ENCODE measurements around the gene RASA1. TPM values are rescaled to one million over a fixed set of nuclear protein-coding genes. Genes with fewer than 3 reads are reported as not detected.

RASA1 gene
- total and polyA plus RNA-seq, 9 of the 15 experiments (the other 6 are each of a cell fraction or from before 2014, with no cell fraction given): 3.2 to 17.3 (median 9.2) TPM

GRCh38 chr5:87300176-87300575, 32.5 kb downstream of the RASA1 start (continued):
- no peak for TF ChIP-seq RBM14 (IDR thresholded peaks at IDR 0.05; ENCODE audit: borderline replicate concordance, insufficient read depth, low read depth, low read length)
- no peak for TF ChIP-seq SRSF7 (optimal IDR thresholded peaks at IDR 0.05; ENCODE audit: low read depth, low read length)
- TF ChIP-seq LEF1 (IDR thresholded peaks at IDR 0.05): no peak

GRCh38 chr5:87300744-87301143, 33.1 kb downstream of the RASA1 start:
- POLR2A ChIA-PET: interaction anchor here (0.6 to 0.8 kb wide), 2 partner anchors 18 to 1494 kb away, joined by 3 read pairs; no protein-coding TSS in a partner anchor
- intact Hi-C loops (cut with micrococcal nuclease) (no loop called here), in situ Hi-C loops (cut with MboI) (no loop called here)
- Histone ChIP-seq H4K20me1 (replicated peaks; ENCODE audit: control insufficient read depth, insufficient read depth, low read length) (no peaks in the 10 kb centered on the region), H3K9me3 (replicated peaks; ENCODE audit: control insufficient read depth, insufficient read depth, low read depth, low read length) (no peaks in the 10 kb centered on the region), H3K4me1 (replicated peaks in 1 of 2; ENCODE audit: control insufficient read depth in 2 of 2, insufficient read depth in 2 of 2, low read length in 2 of 2) (no peaks in the 10 kb centered on the region; a peak in 1 of 5 replicates), H3K36me3 (ENCODE audit: control insufficient read depth, insufficient read depth, low read length) (peaks cover 9% of the 10 kb centered on the region; the same call in 2 of the 3 replicates), H3K4me3 (no peak overlapping the region), H3K9ac (ENCODE audit: insufficient read depth in 1 of 2, low read depth in 2 of 2, low read length in 2 of 2) (no peak overlapping the region), H3K79me2 (ENCODE audit: control insufficient read depth, insufficient read depth, low read length) (peaks cover 17% of the 10 kb centered on the region; the same call in 2 of the 3 replicates), H2AFZ (ENCODE audit: low read depth, low read length) (no peak overlapping the region), H3K4me2 (ENCODE audit: insufficient read depth, low read length) (no peak overlapping the region), H3K27me3 (ENCODE audit: control insufficient read depth in 2 of 2, insufficient read depth in 2 of 2, low read length in 2 of 2) (no peaks in the 10 kb centered on the region), H3K9me1 (ENCODE audit: control insufficient read depth, insufficient read depth, low read length) (no peaks in the 10 kb centered on the region), H3K27ac (ENCODE audit: extremely low read depth, low read depth, low read length) (no peak overlapping the region)
- DNase-seq (ENCODE audit: extremely low read depth in 1 of 4, low spot score in 3 of 4): peak in 2 of 4 experiments; percentile 11 to 32
- peak; percentile 62 for ATAC-seq
- no TSS peak for BruUV-seq (replicated peaks)
- CTCF ChIA-PET (ENCODE audit: low intra/inter-chr PET ratio): no interaction called here
- FAIRE-seq: peak; percentile 60
- 80% methylated on average over 2 of the region's 2 CpGs for WGBS (ENCODE audit: insufficient coverage, low coverage, missing lambda C conversion rate)
- TF ChIP-seq THRB (CRISPR knock-in tag; conservative IDR thresholded peaks at IDR 0.05): no peak
- 0 out of 2 replicates have a peak, but pooled peaks have one; percentile 23 for TF ChIP-seq SMARCA4 (IDR thresholded peaks at IDR 0.05)
- TF ChIP-seq FOSL1 (tag; conservative IDR thresholded peaks at IDR 0.05): peak; percentile 92
- TF ChIP-seq JUND (IDR thresholded peaks at IDR 0.05; ENCODE audit: borderline replicate concordance, low read depth, low read length): peak; percentile 63; the same call in 1 of the 2 replicates
- TF ChIP-seq JUND (tag; IDR thresholded peaks at IDR 0.05; ENCODE audit: borderline replicate concordance, low read depth, low read length): peak; percentile 46; the same call in 1 of the 3 replicates
- TF ChIP-seq DACH1 (IDR thresholded peaks at IDR 0.05; ENCODE audit: partially characterized antibody): peak; percentile 9
- TF ChIP-seq FOS (IDR thresholded peaks at IDR 0.05; ENCODE audit: extremely low read depth, insufficient read length): no peak
- no peak for TF ChIP-seq MBD1 (CRISPR knock-in tag; IDR thresholded peaks at IDR 0.05)
- peak in 1 of 2 experiments; percentile 57; a peak in 1 of 4 replicates for TF ChIP-seq FOXA3 (CRISPR knock-in tag; conservative IDR thresholded peaks at IDR 0.05 in 1 of 2, IDR thresholded peaks at IDR 0.05 in 1 of 2)
- 0 out of 2 replicates have a peak, but pooled peaks have one; percentile 15 for TF ChIP-seq ARID1B (IDR thresholded peaks at IDR 0.05)
- 0 out of 2 replicates have a peak, but pooled peaks have one; percentile 21 for TF ChIP-seq SMARCE1 (IDR thresholded peaks at IDR 0.05)
- TF ChIP-seq TFAP4 (CRISPR knock-in tag; IDR thresholded peaks at IDR 0.05; ENCODE audit: borderline replicate concordance): peak; percentile 27; the same call in 1 of the 2 replicates
- peak; percentile 58; the same call in 1 of the 2 replicates for TF ChIP-seq JUN (IDR thresholded peaks at IDR 0.05; ENCODE audit: borderline replicate concordance, low read depth, low read length)
- no peak for TF ChIP-seq JUN (CRISPR knock-in tag; IDR thresholded peaks at IDR 0.05; ENCODE audit: borderline replicate concordance)

Data from K562 (cell line).